ENCODE measurements around the gene KRT80. TPM values are rescaled to one million over a fixed set of nuclear protein-coding genes. Genes with fewer than 3 reads are reported as not detected.

KRT80 gene
- total RNA-seq, 1 experiment from 2014 or later, result 8.8 TPM

DNA sequence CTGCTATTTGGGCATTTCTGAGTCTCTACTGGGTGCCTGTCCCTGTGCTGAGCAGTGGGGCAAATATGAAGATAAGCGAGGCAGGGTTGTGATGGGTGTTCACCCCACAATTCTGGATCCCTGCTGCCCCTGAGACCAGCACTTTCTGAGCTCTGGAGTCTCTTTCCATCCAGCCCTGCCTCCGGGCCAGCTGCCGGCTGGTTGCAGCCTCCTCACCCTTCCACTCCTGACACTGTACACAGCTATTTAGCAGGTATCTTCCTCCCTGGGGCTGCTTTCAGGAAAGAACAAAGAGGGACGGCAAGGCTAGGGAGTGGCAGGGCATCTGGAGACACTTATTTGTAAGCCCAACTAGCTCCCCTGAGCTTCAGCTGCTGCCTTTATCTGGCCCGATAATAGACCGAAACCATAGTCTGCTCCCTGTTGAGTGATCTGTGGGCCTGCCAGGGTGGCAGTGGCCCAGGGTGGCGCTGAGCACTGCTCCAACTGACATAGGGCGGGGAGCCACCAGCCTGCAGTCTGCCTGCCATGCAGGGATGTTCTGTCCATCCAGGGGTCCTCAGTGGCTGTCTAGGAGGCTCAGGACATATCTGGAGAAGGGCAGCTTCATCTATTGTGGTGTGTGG, 7.6 kb upstream of the KRT80 start:
- H3K27ac ChIP-seq (ENCODE audit: low read depth, low read length), result no peak overlapping the region
- BruUV-seq (replicated peaks), result no TSS peak

More for the DNA sequence above, 7.6 kb upstream of the KRT80 start:
- ChIA-PET RAD21 (ENCODE audit: low non-redundant PET in 1 of 2, low total read pairs in 2 of 2, uncharacterized antibody in 2 of 2, unreplicated experiment in 2 of 2) (no interaction called here), POLR2A (interaction anchor here (1.5 kb wide), 1 partner anchor 52 kb away, joined by 4 read pairs; no protein-coding TSS in a partner anchor), CTCF (interaction anchor here (1.4 to 1.6 kb wide), 2 partner anchors 9 to 15 kb away, joined by 3 read pairs; no protein-coding TSS in a partner anchor)
- Histone ChIP-seq H3K9me2 (ENCODE audit: insufficient read depth) (no peaks in the 10 kb centered on the region), H4K20me1 (ENCODE audit: insufficient read depth) (no peaks in the 10 kb centered on the region), H3K27me3 (ENCODE audit: insufficient read depth, low read length) (no peaks in the 10 kb centered on the region), H3K36me3 (ENCODE audit: control insufficient read depth in 1 of 2, insufficient read depth in 2 of 2, low read length in 2 of 2) (no peaks in the 10 kb centered on the region), H3K79me2 (ENCODE audit: insufficient read depth, low read length) (no peaks in the 10 kb centered on the region), H3K9ac (ENCODE audit: low read length) (no peak overlapping the region), H3K4me1 (ENCODE audit: control insufficient read depth in 1 of 2, insufficient read depth in 2 of 2, low read length in 2 of 2) (peaks cover 26 to 62% of the 10 kb centered on the region in 2 experiments), H2AFZ (ENCODE audit: low read depth, low read length, poor library complexity, severe bottlenecking) (no peak overlapping the region), H3K9me3 (ENCODE audit: control insufficient read depth in 1 of 2, insufficient read depth in 1 of 2, low read depth in 1 of 2, low read length in 2 of 2) (no peaks in the 10 kb centered on the region), H3K4me2 (ENCODE audit: low read length) (no peak overlapping the region), H3K4me3 (replicated peaks in 1 of 2; ENCODE audit: low read depth in 1 of 2, low read length in 2 of 2) (no peak overlapping the region)
- intact Hi-C loops (cut with micrococcal nuclease), result no loop called here
- TF ChIP-seq, protein P1, sequence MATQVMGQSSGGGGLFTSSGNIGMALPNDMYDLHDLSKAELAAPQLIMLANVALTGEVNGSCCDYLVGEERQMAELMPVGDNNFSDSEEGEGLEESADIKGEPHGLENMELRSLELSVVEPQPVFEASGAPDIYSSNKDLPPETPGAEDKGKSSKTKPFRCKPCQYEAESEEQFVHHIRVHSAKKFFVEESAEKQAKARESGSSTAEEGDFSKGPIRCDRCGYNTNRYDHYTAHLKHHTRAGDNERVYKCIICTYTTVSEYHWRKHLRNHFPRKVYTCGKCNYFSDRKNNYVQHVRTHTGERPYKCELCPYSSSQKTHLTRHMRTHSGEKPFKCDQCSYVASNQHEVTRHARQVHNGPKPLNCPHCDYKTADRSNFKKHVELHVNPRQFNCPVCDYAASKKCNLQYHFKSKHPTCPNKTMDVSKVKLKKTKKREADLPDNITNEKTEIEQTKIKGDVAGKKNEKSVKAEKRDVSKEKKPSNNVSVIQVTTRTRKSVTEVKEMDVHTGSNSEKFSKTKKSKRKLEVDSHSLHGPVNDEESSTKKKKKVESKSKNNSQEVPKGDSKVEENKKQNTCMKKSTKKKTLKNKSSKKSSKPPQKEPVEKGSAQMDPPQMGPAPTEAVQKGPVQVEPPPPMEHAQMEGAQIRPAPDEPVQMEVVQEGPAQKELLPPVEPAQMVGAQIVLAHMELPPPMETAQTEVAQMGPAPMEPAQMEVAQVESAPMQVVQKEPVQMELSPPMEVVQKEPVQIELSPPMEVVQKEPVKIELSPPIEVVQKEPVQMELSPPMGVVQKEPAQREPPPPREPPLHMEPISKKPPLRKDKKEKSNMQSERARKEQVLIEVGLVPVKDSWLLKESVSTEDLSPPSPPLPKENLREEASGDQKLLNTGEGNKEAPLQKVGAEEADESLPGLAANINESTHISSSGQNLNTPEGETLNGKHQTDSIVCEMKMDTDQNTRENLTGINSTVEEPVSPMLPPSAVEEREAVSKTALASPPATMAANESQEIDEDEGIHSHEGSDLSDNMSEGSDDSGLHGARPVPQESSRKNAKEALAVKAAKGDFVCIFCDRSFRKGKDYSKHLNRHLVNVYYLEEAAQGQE (IDR thresholded peaks at IDR 0.05; ENCODE audit: low read depth), result no peak
- TF ChIP-seq, protein P2, sequence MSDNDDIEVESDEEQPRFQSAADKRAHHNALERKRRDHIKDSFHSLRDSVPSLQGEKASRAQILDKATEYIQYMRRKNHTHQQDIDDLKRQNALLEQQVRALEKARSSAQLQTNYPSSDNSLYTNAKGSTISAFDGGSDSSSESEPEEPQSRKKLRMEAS (IDR thresholded peaks at IDR 0.05), result no peak
- TF ChIP-seq, protein P3, sequence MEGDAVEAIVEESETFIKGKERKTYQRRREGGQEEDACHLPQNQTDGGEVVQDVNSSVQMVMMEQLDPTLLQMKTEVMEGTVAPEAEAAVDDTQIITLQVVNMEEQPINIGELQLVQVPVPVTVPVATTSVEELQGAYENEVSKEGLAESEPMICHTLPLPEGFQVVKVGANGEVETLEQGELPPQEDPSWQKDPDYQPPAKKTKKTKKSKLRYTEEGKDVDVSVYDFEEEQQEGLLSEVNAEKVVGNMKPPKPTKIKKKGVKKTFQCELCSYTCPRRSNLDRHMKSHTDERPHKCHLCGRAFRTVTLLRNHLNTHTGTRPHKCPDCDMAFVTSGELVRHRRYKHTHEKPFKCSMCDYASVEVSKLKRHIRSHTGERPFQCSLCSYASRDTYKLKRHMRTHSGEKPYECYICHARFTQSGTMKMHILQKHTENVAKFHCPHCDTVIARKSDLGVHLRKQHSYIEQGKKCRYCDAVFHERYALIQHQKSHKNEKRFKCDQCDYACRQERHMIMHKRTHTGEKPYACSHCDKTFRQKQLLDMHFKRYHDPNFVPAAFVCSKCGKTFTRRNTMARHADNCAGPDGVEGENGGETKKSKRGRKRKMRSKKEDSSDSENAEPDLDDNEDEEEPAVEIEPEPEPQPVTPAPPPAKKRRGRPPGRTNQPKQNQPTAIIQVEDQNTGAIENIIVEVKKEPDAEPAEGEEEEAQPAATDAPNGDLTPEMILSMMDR (IDR thresholded peaks at IDR 0.05 in 2 of 3, conservative IDR thresholded peaks at IDR 0.05 in 1 of 3; ENCODE audit: borderline replicate concordance in 1 of 3, insufficient read depth in 1 of 3, low read depth in 2 of 3, low read length in 2 of 3), result no peak
- no peak for TF ChIP-seq ZNF274 (IDR thresholded peaks at IDR 0.05; ENCODE audit: low read depth, low read length)
- no peak for TF ChIP-seq EGR1 (IDR thresholded peaks at IDR 0.05; ENCODE audit: low read depth)
- TF ChIP-seq POLR2AphosphoS5 (IDR thresholded peaks at IDR 0.05; ENCODE audit: low read depth, low read length), result no peak
- no peak for TF ChIP-seq SP1 (IDR thresholded peaks at IDR 0.05; ENCODE audit: low read depth)
- TF ChIP-seq CEBPB (IDR thresholded peaks at IDR 0.05; ENCODE audit: low read depth), result no peak
- TF ChIP-seq, protein P4, sequence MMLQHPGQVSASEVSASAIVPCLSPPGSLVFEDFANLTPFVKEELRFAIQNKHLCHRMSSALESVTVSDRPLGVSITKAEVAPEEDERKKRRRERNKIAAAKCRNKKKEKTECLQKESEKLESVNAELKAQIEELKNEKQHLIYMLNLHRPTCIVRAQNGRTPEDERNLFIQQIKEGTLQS (IDR thresholded peaks at IDR 0.05), result no peak
- no peak for TF ChIP-seq EZH2 (IDR thresholded peaks at IDR 0.05)
- TF ChIP-seq CBX3 (IDR thresholded peaks at IDR 0.05; ENCODE audit: low read depth), result no peak
- TF ChIP-seq YY1 (IDR thresholded peaks at IDR 0.05; ENCODE audit: extremely low read depth, insufficient replicate concordance, low read depth, low read length), result no peak
- TF ChIP-seq FOSL1 (IDR thresholded peaks at IDR 0.05; ENCODE audit: low read depth), result no peak
- TF ChIP-seq SRF (IDR thresholded peaks at IDR 0.05; ENCODE audit: low read depth), result no peak
- TF ChIP-seq TCF7L2 (IDR thresholded peaks at IDR 0.05; ENCODE audit: borderline replicate concordance, extremely low read depth, insufficient read depth, insufficient read length), result no peak
- TF ChIP-seq, protein P5, sequence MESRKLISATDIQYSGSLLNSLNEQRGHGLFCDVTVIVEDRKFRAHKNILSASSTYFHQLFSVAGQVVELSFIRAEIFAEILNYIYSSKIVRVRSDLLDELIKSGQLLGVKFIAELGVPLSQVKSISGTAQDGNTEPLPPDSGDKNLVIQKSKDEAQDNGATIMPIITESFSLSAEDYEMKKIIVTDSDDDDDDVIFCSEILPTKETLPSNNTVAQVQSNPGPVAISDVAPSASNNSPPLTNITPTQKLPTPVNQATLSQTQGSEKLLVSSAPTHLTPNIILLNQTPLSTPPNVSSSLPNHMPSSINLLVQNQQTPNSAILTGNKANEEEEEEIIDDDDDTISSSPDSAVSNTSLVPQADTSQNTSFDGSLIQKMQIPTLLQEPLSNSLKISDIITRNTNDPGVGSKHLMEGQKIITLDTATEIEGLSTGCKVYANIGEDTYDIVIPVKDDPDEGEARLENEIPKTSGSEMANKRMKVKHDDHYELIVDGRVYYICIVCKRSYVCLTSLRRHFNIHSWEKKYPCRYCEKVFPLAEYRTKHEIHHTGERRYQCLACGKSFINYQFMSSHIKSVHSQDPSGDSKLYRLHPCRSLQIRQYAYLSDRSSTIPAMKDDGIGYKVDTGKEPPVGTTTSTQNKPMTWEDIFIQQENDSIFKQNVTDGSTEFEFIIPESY (IDR thresholded peaks at IDR 0.05; ENCODE audit: extremely low read depth, insufficient replicate concordance, low read length), result no peak
- ATAC-seq (no peak), DNase-seq (ENCODE audit: low read depth, low spot score) (no peak)
